K562 (cell line): ENCODE measurements around the gene COL26A1. TPM values are rescaled to one million over a fixed set of nuclear protein-coding genes. Genes with fewer than 3 reads are reported as not detected.

ENCODE experiments used
- ATAC-seq: fragments of 200-7000 bp; cut with Tn5 transposase; 3 replicates; pipeline ENCODE4 v1.9.1; 2020; ENCODE audit warnings: moderate library complexity
- BruUV-seq: library from RNA; stranded (reverse); fragments of 400-500 nt; replicated peaks from 2 replicates; lab custom pipeline; 2021; lab: Mats Ljungman, UMichigan
- CTCF ChIA-PET: fragments of 300-600 bp; formaldehyde crosslinking; extraction: SDS; loops from one replicate; lab custom pipeline; 2021; ENCODE audit warnings: low intra/inter-chr PET ratio; lab: Yijun Ruan, JAX
- POLR2A ChIA-PET: fragments of 300-600, 350-650 bp; sonication (Branson Sonifier 250); formaldehyde crosslinking; extraction: SDS; loops from one replicate; lab custom pipeline; 2021; ENCODE audit warnings: antibody characterized with exemption, inconsistent platforms; lab: Yijun Ruan, JAX
- DNase-seq, 4 experiments: peaks; one replicate each; pipeline versions ENCODE4 v3.0.0 to v3.0.0-alpha.2; 2011 to 2018; ENCODE audit warnings: low spot score in 3 of 4, mixed read lengths in 3 of 4; ENCODE audit errors: extremely low read depth in 1 of 4
- FAIRE-seq: peaks from 2 replicates; lab custom pipeline; 2011; peaks lifted over from hg19 to GRCh38; lab: Jason Lieb, UNC
- H2AFZ ChIP-seq: 2 replicates; pipeline ENCODE4 v1.6.0; 2011; ENCODE audit warnings: low read depth, low read length, control low read depth, inconsistent platforms
- H3K27ac ChIP-seq: fragments of 200-600 bp; 3 replicates; pipeline ENCODE4 v1.8.0; 2011; ENCODE audit warnings: low read depth, mild to moderate bottlenecking, control low read depth, inconsistent platforms, low read length, moderate library complexity, mixed read lengths; ENCODE audit errors: extremely low read depth
- H3K27me3 ChIP-seq, 2 experiments: fragments of 300-600 bp in 1 of 2; 2 replicates in 1 of 2; 3 replicates in 1 of 2; pipeline versions ENCODE4 v1.6.0 to v1.8.0; 2011; ENCODE audit warnings: inconsistent platforms in 2 of 2, low read length in 2 of 2, mild to moderate bottlenecking in 1 of 2, mixed read lengths in 1 of 2, moderate library complexity in 1 of 2; ENCODE audit not compliant: control insufficient read depth in 2 of 2, insufficient read depth in 2 of 2
- H3K36me3 ChIP-seq: fragments of 300-600 bp; 3 replicates; pipeline ENCODE4 v1.8.0; 2011; ENCODE audit warnings: mild to moderate bottlenecking, low read length, inconsistent platforms; ENCODE audit not compliant: control insufficient read depth, insufficient read depth
- H3K4me1 ChIP-seq, 2 experiments: fragments of 200-600 bp in 1 of 2; replicated peaks in 1 of 2; 2 replicates in 1 of 2; 3 replicates in 1 of 2; pipeline versions ENCODE4 v1.5.1 to v1.8.0; 2011; ENCODE audit warnings: inconsistent platforms in 2 of 2, low read length in 2 of 2, mild to moderate bottlenecking in 1 of 2, mixed read lengths in 1 of 2, moderate library complexity in 1 of 2; ENCODE audit not compliant: control insufficient read depth in 2 of 2, insufficient read depth in 2 of 2
- H3K4me2 ChIP-seq: 2 replicates; pipeline ENCODE4 v1.6.1; 2011; ENCODE audit warnings: low read length, control low read depth, inconsistent platforms, mixed read lengths; ENCODE audit not compliant: insufficient read depth
- H3K4me3 ChIP-seq: fragments of 200-600 bp; sonication (generic), shearing (Covaris generic); 2 replicates; pipeline ENCODE4 v1.5.1; 2016; ENCODE audit warnings: control low read depth, inconsistent platforms
- H3K79me2 ChIP-seq: fragments of 200-600 bp; 3 replicates; pipeline ENCODE4 v1.8.0; 2011; ENCODE audit warnings: low read length, inconsistent platforms; ENCODE audit not compliant: control insufficient read depth, insufficient read depth
- H3K9ac ChIP-seq, 2 experiments: 2 replicates each; pipeline versions ENCODE4 v1.6.0 to v1.6.1; 2011; ENCODE audit warnings: low read depth in 2 of 2, low read length in 2 of 2, control low read depth in 1 of 2, inconsistent platforms in 1 of 2, mild to moderate bottlenecking in 1 of 2, mixed read lengths in 1 of 2; ENCODE audit not compliant: insufficient read depth in 1 of 2
- H3K9me1 ChIP-seq: one replicate; pipeline ENCODE4 v1.6.0; 2011; ENCODE audit warnings: inconsistent platforms, mild to moderate bottlenecking, low read length, moderate library complexity; ENCODE audit not compliant: control insufficient read depth, insufficient read depth
- H3K9me3 ChIP-seq: replicated peaks from 2 replicates; pipeline ENCODE4 v1.5.1; 2011; ENCODE audit warnings: low read depth, low read length, inconsistent platforms; ENCODE audit not compliant: control insufficient read depth, insufficient read depth
- H4K20me1 ChIP-seq: replicated peaks from 2 replicates; pipeline ENCODE4 v1.6.1; 2011; ENCODE audit warnings: low read length, inconsistent platforms, mixed read lengths; ENCODE audit not compliant: control insufficient read depth, insufficient read depth
- SMAD3 ChIP-seq: fragments of 450-650 bp; formaldehyde crosslinking; conservative IDR thresholded peaks from 2 replicates; pipeline ENCODE4 v1.4.0; 2020; ENCODE audit warnings: mild to moderate bottlenecking
- TSC22D4 ChIP-seq: fragments of 450-650 bp; IDR thresholded peaks from 2 replicates; pipeline ENCODE4 v1.6.1; 2016; ENCODE audit warnings: missing genetic modification characterization, missing biosample characterization, control low read depth
- VEZF1 ChIP-seq: fragments of 200-800 bp; sonication (Bioruptor generic); IDR thresholded peaks from 2 replicates; pipeline ENCODE4 v1.6.1; 2017; ENCODE audit warnings: missing genetic modification characterization, missing compliant biosample characterization
- WGBS: fragments of 100-300 bp; shearing (Covaris generic); methylation state at CpG from one replicate; pipeline ENCODE4 v1.1.6; 2016; ENCODE audit warnings: low coverage, mixed read lengths; ENCODE audit not compliant: insufficient coverage; ENCODE audit errors: missing lambda C conversion rate; 5-methylcytosine and 5-hydroxymethylcytosine counted together
- in situ Hi-C: fragments of 300-500 bp; cut with MboI; formaldehyde crosslinking; loops from 4 replicates; pipeline ENCODE4 v1.15.0; 2018; ENCODE audit warnings: inconsistent platforms, mixed read lengths
- intact Hi-C: fragments of 100-400 bp; cut with micrococcal nuclease; formaldehyde crosslinking; loops from 2 replicates; pipeline ENCODE4 v1.14.2; 2022
- polyA plus RNA-seq, 8 experiments: library from polyadenylated mRNA; depleted of rRNA in 4 of 8; stranded (reverse) in 5 of 8; unstranded in 3 of 8; fragments of >200 nt; fragmentation: Nextera tagmentation in 2 of 8; fragmentation: Illumina TruSeq in 1 of 8; extraction: Ambion mirVana in 2 of 8; extraction: Trizol in 1 of 8; gene quantifications; 2 replicates each; pipeline versions ENCODE4 v1.2.1 to v1.2.3, GENCODE V29; 2011 to 2014; ENCODE audit warnings: inconsistent platforms in 1 of 8, missing spikeins in 1 of 8
- total RNA-seq, 7 experiments: library from RNA; depleted of rRNA in 6 of 7; stranded (reverse); fragments of >200 nt in 6 of 7; fragmentation: Illumina TruSeq in 2 of 7; extraction: Trizol in 2 of 7; gene quantifications; 2 replicates each; pipeline versions ENCODE4 v1.2.1 to v1.2.3, GENCODE V29; 2011 to 2021; ENCODE audit warnings: low replicate concordance in 1 of 7
- TF ChIP-seq, protein P1 (sequence below): IDR thresholded peaks from 2 replicates; pipeline ENCODE4 v1.6.1; 2016; ENCODE audit warnings: missing genetic modification characterization, missing compliant biosample characterization

Gene COL26A1
- total and polyA plus RNA-seq, 9 of the 15 experiments (the other 6 are each of a cell fraction or from before 2014, with no cell fraction given), result 0.04 to 0.39 (median 0.07) TPM; not detected in 5

- ChIA-PET POLR2A (no interaction called here), CTCF (interaction anchor here (0.6 kb wide), 1 partner anchor 322 kb away, joined by 3 read pairs; no protein-coding TSS in a partner anchor)
- no peaks in the 10 kb centered on the region for H3K79me2 ChIP-seq
- no peak overlapping the region for H2AFZ ChIP-seq
- no peaks in the 10 kb centered on the region for H3K9me1 ChIP-seq
- no peak overlapping the region for H3K27ac ChIP-seq
- H3K9ac ChIP-seq, result no peak overlapping the region
- no peaks in the 10 kb centered on the region for H3K9me3 ChIP-seq
- 3% methylated on average over 12 of the region's 12 CpGs for WGBS
- H3K36me3 ChIP-seq, result no peaks in the 10 kb centered on the region
- no peak for ATAC-seq
- TF ChIP-seq, protein P1, sequence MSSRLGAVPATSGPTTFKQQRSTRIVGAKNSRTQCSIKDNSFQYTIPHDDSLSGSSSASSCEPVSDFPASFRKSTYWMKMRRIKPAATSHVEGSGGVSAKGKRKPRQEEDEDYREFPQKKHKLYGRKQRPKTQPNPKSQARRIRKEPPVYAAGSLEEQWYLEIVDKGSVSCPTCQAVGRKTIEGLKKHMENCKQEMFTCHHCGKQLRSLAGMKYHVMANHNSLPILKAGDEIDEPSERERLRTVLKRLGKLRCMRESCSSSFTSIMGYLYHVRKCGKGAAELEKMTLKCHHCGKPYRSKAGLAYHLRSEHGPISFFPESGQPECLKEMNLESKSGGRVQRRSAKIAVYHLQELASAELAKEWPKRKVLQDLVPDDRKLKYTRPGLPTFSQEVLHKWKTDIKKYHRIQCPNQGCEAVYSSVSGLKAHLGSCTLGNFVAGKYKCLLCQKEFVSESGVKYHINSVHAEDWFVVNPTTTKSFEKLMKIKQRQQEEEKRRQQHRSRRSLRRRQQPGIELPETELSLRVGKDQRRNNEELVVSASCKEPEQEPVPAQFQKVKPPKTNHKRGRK (tag), result peak; percentile 78
- TF ChIP-seq TSC22D4 (tag), result no peak
- no peak for TF ChIP-seq SMAD3 (CRISPR knock-in tag)
- TF ChIP-seq VEZF1 (CRISPR knock-in tag), result no peak
- no peak overlapping the region for H3K4me2 ChIP-seq
- peaks cover 29 to 72% of the 10 kb centered on the region in 2 experiments for H3K27me3 ChIP-seq
- no peak overlapping the region for H3K4me3 ChIP-seq
- FAIRE-seq, result no peak
- BruUV-seq, result no TSS peak
- intact Hi-C loops, result no loop called here
- in situ Hi-C loops, result no loop called here
- peaks cover 0 to 3% of the 10 kb centered on the region in 2 experiments; a peak in 1 of 5 replicates for H3K4me1 ChIP-seq
- peaks cover 13% of the 10 kb centered on the region; the same call in 1 of the 2 replicates for H4K20me1 ChIP-seq
- no peak for DNase-seq
Observed at GRCh38 chr7:101402081-101402779, 39.6 kb downstream of the COL26A1 start.
